HG03521 (cell line): ENCODE results near the gene OR6B3.
"Not testable (repeated sequence)": the region's sequence is repeated elsewhere in the genome, so short reads cannot be mapped to it uniquely, and the experiment has no call there.

Experiments
- ATAC-seq: cut with Tn5 transposase; IDR thresholded peaks from one replicate; pipeline ENCODE4 v1.9.1; 2021; ENCODE audit warnings: mild to moderate bottlenecking, moderate library complexity; ENCODE audit not compliant: unreplicated experiment

The OR6B3 gene

GRCh38 chr2:240044096-240044495, 9.2 kb downstream of the OR6B3 start:
- ATAC-seq = not testable (repeated sequence)

- ATAC-seq = no peak
Observed at GRCh38 chr2:240043279-240043989, 9.9 kb downstream of the OR6B3 start.

GRCh38 chr2:240042740-240043139, 10.6 kb downstream of the OR6B3 start:
- no peak for ATAC-seq

GRCh38 chr2:240041363-240041762, 12.0 kb downstream of the OR6B3 start:
- ATAC-seq = no peak

- no peak for ATAC-seq
Observed at GRCh38 chr2:240037358-240037757, 16.0 kb downstream of the OR6B3 start.

GRCh38 chr2:240033330-240033678, 20.0 kb downstream of the OR6B3 start:
- ATAC-seq = no peak

GRCh38 chr2:240032406-240033329, 20.7 kb downstream of the OR6B3 start:
- ATAC-seq = no peak

- no peak for ATAC-seq
Observed at GRCh38 chr2:240030379-240031094, 22.8 kb downstream of the OR6B3 start, which contains the start of gene OR6B2. TSS of gene OR6B2 (minus strand) at chr2:240030429. CDS start at chr2:240030429, 0 bp downstream.

- ATAC-seq = peak; percentile 22
Observed at GRCh38 chr2:240024766-240025165, 28.6 kb downstream of the OR6B3 start.

- ATAC-seq = no peak
Observed at GRCh38 chr2:240023792-240024191, 29.5 kb downstream of the OR6B3 start.

- no peak for ATAC-seq
Observed at GRCh38 chr2:240021488-240022104, 31.7 kb downstream of the OR6B3 start.

- ATAC-seq = no peak
Observed at GRCh38 chr2:240018071-240018750, 35.1 kb downstream of the OR6B3 start.

- no peak for ATAC-seq
Observed at GRCh38 chr2:240014327-240014726, 39.0 kb downstream of the OR6B3 start.

GRCh38 chr2:240013343-240013742, 40.0 kb downstream of the OR6B3 start:
- ATAC-seq = no peak

- no peak for ATAC-seq
Observed at GRCh38 chr2:240002983-240003382, 50.3 kb downstream of the OR6B3 start.

GRCh38 chr2:240000671-240001070, 52.6 kb downstream of the OR6B3 start:
- ATAC-seq = no peak

GRCh38 chr2:239997686-239998409, 55.5 kb downstream of the OR6B3 start:
- no peak for ATAC-seq
